ENCODE data around the gene SLC6A12.

SLC6A12 gene

DNA sequence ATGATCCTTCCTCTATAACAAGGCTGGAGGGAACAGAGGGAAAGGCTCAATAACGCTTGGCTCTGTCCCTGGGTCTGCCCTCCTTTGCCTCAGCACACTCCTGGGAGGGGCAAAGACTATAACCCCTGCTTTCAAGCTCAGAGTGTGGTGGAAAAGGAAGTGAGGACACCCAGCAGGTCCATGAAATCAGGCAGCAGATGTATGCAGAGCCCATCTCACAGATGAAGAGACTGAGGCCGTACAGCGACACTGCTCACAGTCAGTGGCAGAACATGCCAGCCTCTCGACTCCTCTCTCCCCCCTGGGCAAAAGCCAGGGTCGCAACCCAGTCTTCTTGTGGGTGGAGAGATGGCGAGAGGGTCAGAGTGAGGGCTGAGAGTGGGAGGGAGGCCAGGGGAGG is 39.8 kb downstream of the SLC6A12 start:
- TF ChIP-seq CTCF (conservative IDR thresholded peaks at IDR 0.05; ENCODE audit: low read depth, low read length), result no peak
- H3K4me3 ChIP-seq (ENCODE audit: low read length), result no peak overlapping the region
- no peak for DNase-seq (ENCODE audit: low read depth)

GRCh38 chr12:172732-173161 is 41.2 kb downstream of the SLC6A12 start:
- DNase-seq (ENCODE audit: low read depth), result no peak
- TF ChIP-seq CTCF (conservative IDR thresholded peaks at IDR 0.05; ENCODE audit: low read depth, low read length), result no peak
- no peak overlapping the region for H3K4me3 ChIP-seq (ENCODE audit: low read length)

GRCh38 chr12:171743-172676 is 41.9 kb downstream of the SLC6A12 start:
- TF ChIP-seq CTCF (conservative IDR thresholded peaks at IDR 0.05; ENCODE audit: low read depth, low read length), result no peak
- no peak for DNase-seq (ENCODE audit: low read depth)
- H3K4me3 ChIP-seq (ENCODE audit: low read length), result no peak overlapping the region

DNA sequence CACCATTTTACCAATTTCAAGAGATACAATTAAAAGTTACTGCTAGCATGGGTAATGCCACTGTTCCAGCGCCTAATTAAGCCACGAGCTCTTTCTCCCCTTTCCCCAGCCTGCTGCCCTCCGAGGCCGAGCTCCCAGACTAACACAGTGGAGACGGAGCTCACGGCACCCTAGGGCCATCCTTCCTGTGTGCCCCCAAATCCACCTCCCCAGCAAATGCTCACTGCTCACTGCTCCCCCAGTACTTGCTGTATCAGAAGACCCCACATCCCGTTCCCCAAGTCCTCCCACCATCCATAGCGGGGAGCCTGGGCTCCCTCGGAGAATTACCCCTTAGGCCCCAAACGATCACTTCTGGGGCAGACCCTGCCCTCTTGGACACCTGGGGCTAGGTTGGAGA is 42.7 kb downstream of the SLC6A12 start:
- no peak for TF ChIP-seq CTCF (conservative IDR thresholded peaks at IDR 0.05; ENCODE audit: low read depth, low read length)
- no peak overlapping the region for H3K4me3 ChIP-seq (ENCODE audit: low read length)
- no peak for DNase-seq (ENCODE audit: low read depth)

DNA sequence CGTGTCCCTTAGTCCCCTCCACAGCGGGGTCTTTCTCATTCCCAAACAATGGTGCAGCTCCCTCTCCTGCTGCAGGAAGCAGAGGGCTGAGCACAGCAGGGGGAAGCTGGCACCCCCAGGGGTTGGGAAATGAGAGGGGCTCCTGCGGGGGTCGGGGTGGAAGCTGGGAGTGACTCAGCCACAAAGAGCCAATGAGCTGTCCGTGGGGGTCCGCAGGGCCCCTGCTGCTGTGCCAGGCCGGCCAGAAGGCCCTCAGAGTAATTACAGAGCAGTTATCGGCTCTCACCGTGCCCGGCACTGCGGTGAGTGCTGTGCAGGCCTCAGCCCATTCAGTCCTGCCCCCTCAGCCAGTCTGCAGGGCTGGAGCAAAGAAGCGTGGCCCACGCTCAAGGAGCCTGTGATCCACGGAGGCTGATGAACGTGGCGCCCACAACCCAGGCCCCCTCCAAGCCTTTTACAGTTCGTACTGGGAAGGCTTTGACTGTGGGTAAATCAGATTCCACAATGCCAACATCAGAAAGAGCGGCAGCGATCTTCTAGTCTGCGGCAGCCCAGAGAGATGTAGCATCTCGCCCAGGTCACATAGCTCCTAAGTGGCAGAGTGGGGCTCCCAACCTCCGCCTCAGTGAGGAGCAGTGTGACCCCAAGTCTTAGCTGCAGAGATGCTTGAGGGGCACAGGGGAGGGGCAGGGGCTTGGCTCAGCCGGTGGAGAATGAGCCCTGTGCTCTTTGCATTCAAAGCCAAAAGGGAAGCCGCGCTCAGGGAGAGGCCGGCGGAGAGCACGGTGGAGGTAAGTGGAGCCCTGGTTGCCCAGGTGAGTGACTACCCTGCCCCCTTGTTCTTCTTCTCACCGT is 43.4 kb downstream of the SLC6A12 start:
- no peak for DNase-seq (ENCODE audit: low read depth)
- TF ChIP-seq CTCF (conservative IDR thresholded peaks at IDR 0.05; ENCODE audit: low read depth, low read length), result no peak

GRCh38 chr12:169528-170370 is 44.2 kb downstream of the SLC6A12 start:
- TF ChIP-seq CTCF (conservative IDR thresholded peaks at IDR 0.05; ENCODE audit: low read depth, low read length), result peak; percentile 42
- DNase-seq (ENCODE audit: low read depth), result no peak
- no peak overlapping the region for H3K4me3 ChIP-seq (ENCODE audit: low read length)

More for the DNA sequence above, 43.4 kb downstream of the SLC6A12 start:
- H3K4me3 ChIP-seq (ENCODE audit: low read length), result no peak overlapping the region

Data from retinal pigment epithelial cell (primary cell).